HUES48 (cell line): ENCODE results near the gene FN3KRP.

Experiments used
- H3K27ac ChIP-seq: one replicate; pipeline ENCODE4 v1.7.0; 2013; ENCODE audit warnings: low read depth, low read length, inconsistent platforms
- H3K27me3 ChIP-seq: 2 replicates; pipeline ENCODE4 v1.6.1; 2013; ENCODE audit warnings: mild to moderate bottlenecking, low read length; ENCODE audit not compliant: control insufficient read depth, insufficient read depth
- H3K36me3 ChIP-seq: 2 replicates; pipeline ENCODE4 v1.6.1; 2013; ENCODE audit warnings: low read length; ENCODE audit not compliant: control insufficient read depth, insufficient read depth
- H3K4me1 ChIP-seq: 2 replicates; pipeline ENCODE4 v1.6.1; 2013; ENCODE audit warnings: mild to moderate bottlenecking, low read length; ENCODE audit not compliant: control insufficient read depth, insufficient read depth
- H3K4me3 ChIP-seq: 2 replicates; pipeline ENCODE4 v1.5.1; 2013; ENCODE audit warnings: mild to moderate bottlenecking, low read depth, low read length
- H3K9ac ChIP-seq: 2 replicates; pipeline ENCODE4 v1.6.1; 2013; ENCODE audit warnings: mild to moderate bottlenecking, low read depth, low read length, moderate library complexity
- H3K9me3 ChIP-seq: 2 replicates; pipeline ENCODE4 v1.6.1; 2013; ENCODE audit warnings: low read length; ENCODE audit not compliant: control insufficient read depth, insufficient read depth

Gene FN3KRP

GRCh38 chr17:82713071-82713723, 3.3 kb upstream of the FN3KRP start:
- H3K4me3 ChIP-seq = no peak overlapping the region
- H3K27ac ChIP-seq = no peak overlapping the region
- no peaks in the 10 kb centered on the region for H3K9me3 ChIP-seq
- H3K27me3 ChIP-seq = 0 out of 2 replicates have a peak, but pooled peaks cover 3% of the 10 kb centered on the region
- H3K36me3 ChIP-seq = no peaks in the 10 kb centered on the region
- H3K9ac ChIP-seq = no peak overlapping the region
- H3K4me1 ChIP-seq = no peaks in the 10 kb centered on the region

GRCh38 chr17:82718986-82719685, 2.6 kb downstream of the FN3KRP start:
- Histone ChIP-seq H3K36me3 (peaks cover 22% of the 10 kb centered on the region), H3K9me3 (no peaks in the 10 kb centered on the region), H3K27ac (no peak overlapping the region), H3K9ac (no peak overlapping the region), H3K4me3 (no peak overlapping the region), H3K4me1 (no peaks in the 10 kb centered on the region), H3K27me3 (no peaks in the 10 kb centered on the region)

- Histone ChIP-seq H3K4me3 (no peak overlapping the region), H3K27ac (no peak overlapping the region), H3K27me3 (no peaks in the 10 kb centered on the region), H3K4me1 (no peaks in the 10 kb centered on the region), H3K36me3 (peaks cover 22% of the 10 kb centered on the region), H3K9me3 (no peaks in the 10 kb centered on the region), H3K9ac (no peak overlapping the region)
Measured at GRCh38 chr17:82720204-82720603, 3.7 kb downstream of the FN3KRP start.

- H3K36me3 ChIP-seq = peaks cover 36% of the 10 kb centered on the region
- no peaks in the 10 kb centered on the region for H3K27me3 ChIP-seq
- H3K9me3 ChIP-seq = no peaks in the 10 kb centered on the region
- H3K4me1 ChIP-seq = no peaks in the 10 kb centered on the region
- H3K4me3 ChIP-seq = no peak overlapping the region
- no peak overlapping the region for H3K27ac ChIP-seq
- H3K9ac ChIP-seq = no peak overlapping the region
Measured at GRCh38 chr17:82722341-82723013, 6.0 kb downstream of the FN3KRP start.

DNA sequence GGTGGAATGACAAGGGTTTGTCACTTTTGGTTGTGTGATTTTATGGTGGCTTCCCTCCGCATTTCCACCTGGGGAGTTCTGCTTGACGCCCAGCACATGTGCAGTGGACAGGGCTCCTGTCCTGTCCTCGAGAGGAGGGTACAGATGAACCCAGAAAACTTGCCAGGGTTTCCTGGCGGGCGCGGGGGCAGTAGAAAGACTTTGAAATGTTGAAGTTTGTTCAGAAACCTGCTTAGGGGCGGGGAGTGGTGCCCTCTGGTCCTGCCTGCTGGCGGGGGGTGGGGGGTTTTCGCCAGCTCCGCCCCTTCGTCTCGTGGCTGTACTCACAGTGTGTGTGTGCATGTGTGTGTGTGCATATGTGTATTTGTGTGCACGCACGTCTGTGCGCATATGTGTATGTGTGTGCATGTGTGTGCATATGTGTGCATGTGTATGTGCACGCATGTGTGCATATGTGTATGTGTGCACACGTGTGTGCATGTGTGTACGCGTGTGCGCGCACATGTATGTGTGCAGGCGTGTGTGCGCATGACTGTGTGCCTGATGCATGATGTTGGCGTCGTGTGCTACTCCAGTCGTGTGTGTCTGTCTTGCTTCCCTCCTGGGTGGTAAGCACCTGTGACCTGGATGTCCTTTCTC, 6.8 kb downstream of the FN3KRP start:
- Histone ChIP-seq H3K9ac (no peak overlapping the region), H3K36me3 (peaks cover 41% of the 10 kb centered on the region), H3K9me3 (no peaks in the 10 kb centered on the region), H3K4me1 (no peaks in the 10 kb centered on the region), H3K27me3 (no peaks in the 10 kb centered on the region), H3K4me3 (no peak overlapping the region), H3K27ac (no peak overlapping the region)

GRCh38 chr17:82726427-82726826, 9.9 kb downstream of the FN3KRP start:
- Histone ChIP-seq H3K36me3 (peaks cover 32% of the 10 kb centered on the region), H3K4me1 (no peaks in the 10 kb centered on the region), H3K9me3 (no peaks in the 10 kb centered on the region), H3K27me3 (no peaks in the 10 kb centered on the region), H3K27ac (no peak overlapping the region), H3K4me3 (no peak overlapping the region), H3K9ac (no peak overlapping the region)

GRCh38 chr17:82729479-82730260, 13.2 kb downstream of the FN3KRP start:
- Histone ChIP-seq H3K9me3 (no peaks in the 10 kb centered on the region), H3K27me3 (no peaks in the 10 kb centered on the region), H3K27ac (no peak overlapping the region), H3K4me1 (no peaks in the 10 kb centered on the region), H3K9ac (no peak overlapping the region), H3K4me3 (no peak overlapping the region), H3K36me3 (peaks cover 19% of the 10 kb centered on the region)

DNA sequence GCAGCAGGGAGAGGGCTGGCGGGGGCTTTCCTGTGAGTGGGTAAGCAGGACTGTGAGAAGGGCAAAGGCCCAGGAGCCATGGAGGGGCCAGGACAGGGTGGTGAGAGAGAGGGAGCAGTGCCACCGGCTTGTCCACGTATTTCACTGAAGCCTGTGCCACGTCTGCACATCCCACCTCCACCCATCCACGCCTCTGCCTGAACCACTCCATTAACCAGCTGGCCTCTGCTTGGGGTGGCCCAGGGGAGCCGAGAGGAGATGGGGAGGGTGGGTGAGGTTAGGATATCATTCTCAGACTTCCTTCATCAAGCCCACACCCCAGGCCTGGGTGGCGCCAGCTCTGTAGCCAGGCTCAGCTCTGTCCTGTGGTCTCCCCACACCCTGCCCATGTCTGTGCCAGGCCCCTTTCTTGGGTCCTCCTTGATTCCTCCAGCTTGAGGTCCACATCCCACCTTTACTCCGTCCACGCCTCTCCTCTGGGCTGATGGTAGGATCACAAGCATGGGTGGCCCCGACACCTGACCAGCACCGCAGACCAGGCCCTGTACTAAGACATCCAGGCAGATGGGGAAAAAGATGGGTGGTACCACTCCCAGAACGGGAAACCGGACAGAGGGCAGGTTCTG, 15.7 kb downstream of the FN3KRP start:
- H3K27me3 ChIP-seq = no peaks in the 10 kb centered on the region
- H3K9me3 ChIP-seq = no peaks in the 10 kb centered on the region
- H3K4me1 ChIP-seq = no peaks in the 10 kb centered on the region
- H3K36me3 ChIP-seq = peaks cover 7% of the 10 kb centered on the region; the same call in 1 of the 2 replicates
- no peak overlapping the region for H3K9ac ChIP-seq
- H3K4me3 ChIP-seq = no peak overlapping the region
- H3K27ac ChIP-seq = no peak overlapping the region

GRCh38 chr17:82734987-82735866, 18.7 kb downstream of the FN3KRP start, which contains the start of gene FN3K:
TSS of gene FN3K (plus strand) at chr17:82735615. CDS start at chr17:82735637, 22 bp downstream.
- Histone ChIP-seq H3K36me3 (peaks cover 6% of the 10 kb centered on the region; the same call in 1 of the 2 replicates), H3K9ac (peak within 1 kb of the TSS; percentile 83; the same call in 1 of the 2 replicates), H3K4me3 (peak within 1 kb of the TSS; percentile 75), H3K27me3 (no peaks in the 10 kb centered on the region), H3K4me1 (no peaks in the 10 kb centered on the region), H3K9me3 (no peaks in the 10 kb centered on the region; the same call in 1 of the 2 replicates), H3K27ac (no peak within 1 kb of the TSS)
